Nephron progenitor cell (in vitro differentiated cells): ENCODE data around the gene FAM184A.

Source experiments
- DNase-seq: peaks from one replicate; pipeline ENCODE4 v3.0.0; 2021
- H3K27ac Mint-ChIP-seq: 2 replicates; pipeline ENCODE4 v1.8.0; 2021; ENCODE audit warnings: mild to moderate bottlenecking, moderate library complexity, mixed read lengths
- H3K27me3 Mint-ChIP-seq: 2 replicates; pipeline ENCODE4 v1.8.0; 2021; ENCODE audit warnings: mild to moderate bottlenecking, low read depth, mixed read lengths; ENCODE audit not compliant: poor library complexity
- H3K36me3 Mint-ChIP-seq: 2 replicates; pipeline ENCODE4 v1.8.0; 2021; ENCODE audit warnings: low read depth, mixed read lengths
- H3K4me1 Mint-ChIP-seq: 2 replicates; pipeline ENCODE4 v1.8.0; 2021; ENCODE audit warnings: mixed read lengths
- H3K4me3 Mint-ChIP-seq: 2 replicates; pipeline ENCODE4 v1.8.0; 2021; ENCODE audit warnings: mild to moderate bottlenecking, moderate library complexity, mixed read lengths
- H3K9me3 Mint-ChIP-seq: 2 replicates; pipeline ENCODE4 v1.8.0; 2021; ENCODE audit warnings: mild to moderate bottlenecking, moderate library complexity, mixed read lengths
- TF ChIP-seq, protein P1 (sequence below): fragments of 200-600 bp; sonication (generic); IDR thresholded peaks from 2 replicates; pipeline ENCODE4 v1.5.0; 2021; ENCODE audit warnings: antibody characterized with exemption

Gene FAM184A

DNA sequence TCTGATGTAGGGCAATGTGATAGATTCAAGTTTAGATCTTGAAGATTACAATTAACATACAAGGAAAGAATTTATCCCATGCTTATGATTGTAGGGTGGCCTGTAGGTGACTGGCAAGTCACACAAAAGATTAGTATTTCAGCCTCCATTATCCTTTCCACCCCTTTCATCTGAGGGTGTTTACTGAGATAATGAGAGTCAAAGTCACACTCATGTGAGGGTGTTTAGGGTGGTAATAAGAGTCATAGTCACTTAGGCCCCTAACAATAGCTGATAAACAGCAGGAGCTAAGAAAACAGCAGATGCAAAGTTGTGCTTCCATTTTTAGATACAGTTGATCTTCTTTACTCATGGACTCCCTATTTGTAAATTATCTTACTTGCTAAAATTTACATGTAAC, 11.4 kb downstream of the FAM184A start:
- no peak overlapping the region for H3K4me3 Mint-ChIP-seq
- no peaks in the 10 kb centered on the region for H3K36me3 Mint-ChIP-seq
- H3K27ac Mint-ChIP-seq: no peak overlapping the region
- H3K4me1 Mint-ChIP-seq: no peaks in the 10 kb centered on the region
- H3K9me3 Mint-ChIP-seq: no peaks in the 10 kb centered on the region
- TF ChIP-seq, protein P1, sequence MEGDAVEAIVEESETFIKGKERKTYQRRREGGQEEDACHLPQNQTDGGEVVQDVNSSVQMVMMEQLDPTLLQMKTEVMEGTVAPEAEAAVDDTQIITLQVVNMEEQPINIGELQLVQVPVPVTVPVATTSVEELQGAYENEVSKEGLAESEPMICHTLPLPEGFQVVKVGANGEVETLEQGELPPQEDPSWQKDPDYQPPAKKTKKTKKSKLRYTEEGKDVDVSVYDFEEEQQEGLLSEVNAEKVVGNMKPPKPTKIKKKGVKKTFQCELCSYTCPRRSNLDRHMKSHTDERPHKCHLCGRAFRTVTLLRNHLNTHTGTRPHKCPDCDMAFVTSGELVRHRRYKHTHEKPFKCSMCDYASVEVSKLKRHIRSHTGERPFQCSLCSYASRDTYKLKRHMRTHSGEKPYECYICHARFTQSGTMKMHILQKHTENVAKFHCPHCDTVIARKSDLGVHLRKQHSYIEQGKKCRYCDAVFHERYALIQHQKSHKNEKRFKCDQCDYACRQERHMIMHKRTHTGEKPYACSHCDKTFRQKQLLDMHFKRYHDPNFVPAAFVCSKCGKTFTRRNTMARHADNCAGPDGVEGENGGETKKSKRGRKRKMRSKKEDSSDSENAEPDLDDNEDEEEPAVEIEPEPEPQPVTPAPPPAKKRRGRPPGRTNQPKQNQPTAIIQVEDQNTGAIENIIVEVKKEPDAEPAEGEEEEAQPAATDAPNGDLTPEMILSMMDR: no peak
- peaks cover 3% of the 10 kb centered on the region for H3K27me3 Mint-ChIP-seq
- DNase-seq: no peak

DNA sequence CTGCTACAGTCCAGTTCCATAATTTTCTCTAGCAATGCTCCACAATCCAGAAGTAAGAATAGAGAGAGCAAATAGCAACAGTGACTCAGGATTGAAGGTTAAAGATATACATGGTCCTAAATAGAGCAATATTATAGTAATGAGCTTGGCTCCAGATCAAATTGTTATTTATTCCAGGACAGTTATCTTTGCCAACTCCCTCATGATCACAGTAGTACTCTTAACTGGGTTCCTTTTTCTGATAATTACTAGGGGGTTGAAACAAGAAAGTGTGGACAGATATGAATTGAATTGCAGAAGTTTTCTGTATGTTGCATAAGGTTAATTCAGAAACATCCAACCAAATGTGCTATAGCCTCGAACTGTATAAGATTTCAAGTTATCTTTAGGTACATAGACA, 11.9 kb downstream of the FAM184A start:
- no peak overlapping the region for H3K27ac Mint-ChIP-seq
- TF ChIP-seq, protein P1: no peak
- no peaks in the 10 kb centered on the region for H3K36me3 Mint-ChIP-seq
- no peaks in the 10 kb centered on the region for H3K9me3 Mint-ChIP-seq
- no peaks in the 10 kb centered on the region for H3K4me1 Mint-ChIP-seq
- H3K4me3 Mint-ChIP-seq: no peak overlapping the region
- H3K27me3 Mint-ChIP-seq: no peaks in the 10 kb centered on the region
- no peak for DNase-seq

DNA sequence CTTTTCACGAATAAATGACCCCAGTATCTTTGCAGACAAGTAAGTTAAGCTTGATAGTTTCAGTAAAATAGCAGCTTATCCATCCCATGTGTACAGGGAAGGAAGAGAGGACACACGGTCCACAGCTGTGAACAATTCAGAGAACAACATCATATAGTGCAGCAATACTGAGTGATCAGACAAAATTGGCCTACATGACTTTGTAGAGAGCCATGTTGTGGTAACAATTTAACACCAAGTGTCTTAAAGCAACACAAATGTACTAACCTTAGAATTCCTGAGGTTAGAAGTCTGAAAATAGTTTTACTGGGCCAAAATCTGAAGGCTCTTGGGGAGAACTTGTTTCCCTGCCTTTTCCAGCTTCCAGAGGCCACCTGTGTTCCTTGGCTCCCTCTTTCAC, 12.5 kb downstream of the FAM184A start:
- no peaks in the 10 kb centered on the region for H3K36me3 Mint-ChIP-seq
- no peaks in the 10 kb centered on the region for H3K9me3 Mint-ChIP-seq
- DNase-seq: no peak
- H3K27me3 Mint-ChIP-seq: no peaks in the 10 kb centered on the region
- H3K27ac Mint-ChIP-seq: no peak overlapping the region
- H3K4me3 Mint-ChIP-seq: no peak overlapping the region
- TF ChIP-seq, protein P1: no peak
- no peaks in the 10 kb centered on the region for H3K4me1 Mint-ChIP-seq

DNA sequence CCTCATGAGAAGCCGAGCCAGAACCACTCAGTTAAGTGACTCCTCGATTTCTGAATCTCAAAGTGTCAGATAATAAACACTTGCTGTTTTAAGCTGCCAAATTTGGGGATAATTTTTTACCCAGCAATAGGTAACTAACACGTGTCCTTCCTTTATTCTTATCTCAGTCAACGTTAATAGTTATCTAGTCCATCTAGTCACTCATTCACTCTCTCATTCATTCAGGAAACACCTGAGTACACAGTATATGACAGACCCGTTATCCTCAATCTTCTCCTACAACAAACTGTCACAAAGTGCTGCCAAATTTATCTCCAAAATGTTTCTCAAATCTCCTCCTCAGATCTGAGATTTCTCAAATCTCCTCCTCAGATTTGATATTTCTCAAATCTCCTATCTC, 13.1 kb downstream of the FAM184A start:
- Mint-ChIP-seq H3K4me3 (no peak overlapping the region), H3K36me3 (no peaks in the 10 kb centered on the region), H3K9me3 (no peaks in the 10 kb centered on the region), H3K27ac (no peak overlapping the region), H3K27me3 (no peaks in the 10 kb centered on the region), H3K4me1 (no peaks in the 10 kb centered on the region)
- no peak for DNase-seq
- TF ChIP-seq, protein P1: no peak

DNA sequence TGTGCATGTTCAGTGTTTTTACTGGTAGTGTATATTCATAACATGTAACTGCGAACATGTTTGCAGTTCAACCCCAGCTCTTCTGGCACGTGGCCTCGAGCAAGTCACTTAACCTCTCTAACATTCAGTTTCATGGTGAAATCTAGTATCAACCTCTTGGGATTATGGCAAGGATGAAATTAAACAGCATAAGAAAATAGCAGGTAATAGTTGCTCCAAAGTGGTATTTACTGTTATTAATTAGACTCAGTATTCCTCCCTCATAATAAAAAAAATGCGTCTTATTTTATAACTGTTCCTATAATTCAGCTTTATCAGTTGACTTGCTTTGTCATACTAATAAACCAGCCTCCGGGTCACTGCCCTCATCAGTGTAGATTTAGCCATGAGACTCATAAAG, 15.0 kb downstream of the FAM184A start:
- Mint-ChIP-seq H3K4me3 (no peak overlapping the region), H3K36me3 (no peaks in the 10 kb centered on the region), H3K4me1 (no peaks in the 10 kb centered on the region), H3K9me3 (no peaks in the 10 kb centered on the region), H3K27me3 (no peaks in the 10 kb centered on the region), H3K27ac (no peak overlapping the region)
- TF ChIP-seq, protein P1: no peak
- DNase-seq: no peak

DNA sequence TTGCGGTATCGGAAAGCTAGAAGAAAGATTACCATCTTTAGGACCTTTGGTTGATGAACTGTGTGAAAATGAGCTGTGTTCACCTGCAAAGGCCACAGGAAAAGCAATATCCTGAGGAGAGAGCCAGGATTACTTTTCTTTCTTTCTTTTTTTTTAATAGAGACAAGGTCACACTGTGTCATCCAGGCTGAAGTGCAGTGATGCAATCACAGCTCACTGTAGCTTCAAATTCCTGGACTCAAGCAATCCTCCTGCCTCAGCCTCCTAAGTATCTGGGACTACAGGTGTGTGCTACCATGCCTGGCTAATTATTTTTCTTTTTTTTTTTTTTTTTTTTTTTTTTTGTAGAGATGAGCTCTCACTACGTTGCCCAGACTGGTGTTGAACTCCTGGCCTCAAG, 17.2 kb downstream of the FAM184A start:
- no peak overlapping the region for H3K4me3 Mint-ChIP-seq
- no peak overlapping the region for H3K27ac Mint-ChIP-seq
- H3K9me3 Mint-ChIP-seq: no peaks in the 10 kb centered on the region
- TF ChIP-seq, protein P1: no peak
- no peaks in the 10 kb centered on the region for H3K27me3 Mint-ChIP-seq
- no peaks in the 10 kb centered on the region for H3K4me1 Mint-ChIP-seq
- DNase-seq: no peak
- no peaks in the 10 kb centered on the region for H3K36me3 Mint-ChIP-seq
